GM04504 (cell line): Measurements from ENCODE around the gene NDUFAF8.

Source experiments
- DNase-seq: peaks from one replicate; pipeline ENCODE4 v3.0.0-alpha.2; 2012; ENCODE audit warnings: low read depth

NDUFAF8 gene

DNA sequence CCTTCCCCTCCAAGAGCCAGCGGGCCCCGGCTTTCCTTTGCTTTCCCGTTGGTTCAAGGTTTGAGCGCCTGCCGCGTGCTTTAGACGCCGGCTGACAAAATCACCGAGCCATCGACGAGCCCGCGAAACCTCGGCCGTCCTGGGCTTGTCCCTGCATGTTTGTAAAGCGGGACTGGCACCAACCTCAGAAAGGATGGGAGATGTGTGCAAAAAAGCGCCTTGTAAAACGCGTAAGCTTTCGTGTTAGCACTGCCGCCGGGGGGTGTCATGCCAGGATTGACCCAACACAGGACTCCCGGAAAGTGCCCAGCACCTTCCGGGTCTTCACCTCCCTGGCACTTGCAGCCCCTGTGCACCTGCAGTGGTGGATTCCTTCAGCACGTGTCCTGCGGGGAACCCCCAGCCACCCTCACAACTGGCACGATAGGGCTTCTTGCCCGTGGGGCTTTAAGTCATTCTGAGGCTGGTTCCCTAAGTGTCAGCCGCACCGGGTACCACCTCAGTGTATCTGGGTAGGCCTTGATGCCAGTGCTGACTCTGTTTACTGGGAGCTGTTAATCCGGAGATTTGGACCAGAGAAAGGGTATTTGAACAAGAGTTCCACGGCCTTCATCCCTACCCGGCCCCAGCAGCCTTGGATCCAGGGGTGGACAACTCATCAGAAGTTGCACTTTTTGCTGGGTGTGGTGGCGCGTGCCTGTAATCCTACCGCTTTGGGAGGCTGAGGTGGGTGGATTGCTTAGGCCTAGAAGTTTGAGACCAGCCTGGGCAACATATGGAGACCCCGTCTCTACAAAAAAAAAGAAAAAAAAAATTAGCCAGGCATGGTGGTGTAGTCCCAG is 817 bp downstream of the NDUFAF8 start:
- no peak for DNase-seq

DNA sequence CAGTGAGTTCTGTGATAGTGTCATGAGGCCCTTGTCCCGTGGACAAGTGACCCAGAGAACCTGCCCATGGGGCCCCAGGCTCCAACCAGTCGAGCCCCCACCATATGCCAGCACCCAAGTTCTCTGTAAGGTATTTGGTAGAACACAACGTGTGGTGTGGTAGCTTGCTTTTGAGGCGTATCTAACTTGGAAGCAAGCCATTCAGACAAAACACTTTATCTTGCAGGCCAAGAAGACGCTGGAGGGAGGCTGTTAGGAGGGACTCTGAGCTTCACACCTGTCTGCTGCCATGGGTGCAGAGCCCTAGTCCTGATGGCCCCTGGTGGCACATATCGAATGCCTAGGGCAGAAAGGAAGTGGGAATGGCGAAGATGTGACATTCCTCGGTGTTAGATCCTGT is 1.6 kb downstream of the NDUFAF8 start:
- no peak for DNase-seq

GRCh38 chr17:81241203-81241602 is 2.1 kb downstream of the NDUFAF8 start:
- DNase-seq: no peak

DNA sequence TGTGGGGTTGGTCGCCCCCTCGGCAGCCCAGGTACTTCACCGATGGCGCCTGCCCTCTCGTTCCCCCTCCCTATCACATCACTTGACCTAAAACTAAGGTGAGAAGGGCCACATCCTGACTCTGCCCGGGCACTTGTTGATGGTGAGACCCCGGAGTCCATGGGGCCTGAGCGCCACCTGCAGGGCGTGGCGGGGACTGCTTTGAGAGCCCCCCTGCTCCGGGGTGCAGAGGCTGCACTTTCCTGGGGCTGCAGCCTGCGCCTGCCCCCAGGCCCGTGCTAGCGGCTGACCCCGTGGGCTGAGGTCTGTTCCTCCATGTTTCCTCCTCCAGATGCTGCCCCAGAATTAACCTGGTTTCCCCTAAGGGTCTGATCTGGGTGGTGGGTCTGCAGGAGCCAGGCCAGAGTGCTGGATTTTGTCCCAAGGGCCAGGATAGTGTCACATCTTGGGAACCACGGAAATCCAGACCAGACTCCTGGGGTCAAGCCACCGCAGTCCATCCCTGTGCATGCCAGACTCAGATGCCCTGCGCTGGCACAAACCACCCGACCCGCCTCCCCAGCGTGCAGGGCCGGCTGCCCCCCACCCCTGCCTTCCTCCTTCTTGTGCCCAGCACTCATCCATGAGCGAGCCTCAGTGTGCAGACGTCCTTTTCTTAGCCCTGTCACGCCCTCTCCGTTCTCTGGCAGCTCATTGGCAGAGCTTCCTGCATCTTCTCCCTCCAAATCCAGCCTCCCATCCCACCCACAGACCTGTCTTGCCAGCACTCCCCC is 2.7 kb downstream of the NDUFAF8 start:
- DNase-seq: no peak

GRCh38 chr17:81242421-81243332 is 3.6 kb downstream of the NDUFAF8 start:
- DNase-seq: no peak

DNA sequence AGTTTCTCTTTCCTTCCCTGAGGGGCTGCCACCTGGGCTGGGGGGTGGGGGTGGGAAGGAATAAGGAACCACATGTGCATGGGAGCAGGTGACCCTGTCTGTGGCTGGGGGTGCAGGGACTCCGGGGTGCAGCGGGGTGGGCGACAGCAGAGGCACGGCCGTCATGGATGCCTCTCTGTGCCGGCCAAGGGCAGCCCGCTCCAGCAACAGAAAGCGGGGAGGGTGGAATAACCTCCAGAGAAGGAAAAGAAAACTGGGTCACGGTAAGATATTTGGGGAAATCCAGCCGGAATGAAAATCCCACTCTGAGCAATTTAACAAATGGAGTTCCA is 4.2 kb downstream of the NDUFAF8 start:
- no peak for DNase-seq

DNA sequence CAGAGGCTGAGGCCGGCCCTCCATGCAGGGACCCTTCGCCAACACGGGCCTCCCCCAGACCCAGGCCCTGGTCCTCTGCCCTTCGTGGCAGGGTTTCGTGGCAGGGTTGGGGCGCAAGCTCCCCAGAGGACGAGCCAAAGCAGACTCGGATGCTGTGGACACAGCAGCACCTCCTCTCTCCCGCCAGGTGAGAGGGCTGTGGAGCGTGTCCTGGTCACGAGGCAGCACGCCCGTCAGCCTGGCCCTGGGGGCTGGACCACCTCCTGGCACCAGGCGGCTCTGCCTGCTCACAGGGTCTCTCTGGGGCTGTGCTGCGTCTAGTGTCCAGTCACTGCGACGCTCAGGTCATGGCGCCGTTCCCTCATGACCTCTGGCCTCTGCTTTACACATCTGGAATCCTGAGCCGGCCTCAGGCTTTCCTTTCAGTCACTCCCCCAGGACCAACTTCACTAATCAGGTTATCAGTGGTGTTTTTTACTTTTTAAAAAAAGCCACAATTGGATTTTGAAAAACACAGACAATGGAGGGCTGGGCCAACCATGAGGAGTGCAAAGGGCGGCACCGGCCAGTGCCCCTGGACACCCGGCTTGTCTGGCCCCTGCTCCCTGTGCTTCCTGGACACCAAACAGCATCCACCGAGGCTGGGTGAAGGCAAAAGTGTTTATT is 5.4 kb downstream of the NDUFAF8 start:
- DNase-seq: no peak

DNA sequence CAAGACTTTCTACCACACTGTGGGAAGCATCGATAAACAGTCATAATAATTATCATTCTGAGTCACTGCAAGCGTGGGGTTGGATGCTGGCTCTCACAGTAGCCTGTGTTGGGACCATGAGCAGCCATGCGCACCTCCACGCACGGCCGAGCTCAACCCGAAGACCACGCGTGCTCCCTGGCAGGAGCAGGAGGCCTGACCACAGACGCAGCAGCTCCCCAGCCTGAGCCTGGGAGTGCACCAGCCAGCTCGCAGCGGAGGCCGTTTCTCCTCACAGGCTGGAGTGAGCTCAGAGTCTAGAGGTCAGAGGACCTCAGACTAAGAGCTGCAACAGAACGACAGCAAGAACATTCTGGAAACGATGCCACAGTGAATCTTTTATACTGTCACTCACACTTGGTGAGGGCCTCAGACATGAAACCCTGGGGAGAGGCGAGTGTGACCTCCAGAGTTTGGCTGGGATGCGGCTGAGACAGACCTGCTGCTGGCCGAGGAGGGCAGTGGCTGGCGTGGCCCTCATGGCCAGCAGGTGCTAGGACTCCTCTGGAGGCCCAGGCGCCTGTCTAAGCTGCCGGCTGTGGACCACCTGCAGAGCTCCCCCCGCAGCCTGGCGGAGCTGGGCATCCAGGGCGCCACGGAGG is 6.0 kb downstream of the NDUFAF8 start:
- DNase-seq: no peak

- DNase-seq: no peak
These were observed 6.7 kb downstream of the NDUFAF8 start for GRCh38 chr17:81245665-81246342.

DNA sequence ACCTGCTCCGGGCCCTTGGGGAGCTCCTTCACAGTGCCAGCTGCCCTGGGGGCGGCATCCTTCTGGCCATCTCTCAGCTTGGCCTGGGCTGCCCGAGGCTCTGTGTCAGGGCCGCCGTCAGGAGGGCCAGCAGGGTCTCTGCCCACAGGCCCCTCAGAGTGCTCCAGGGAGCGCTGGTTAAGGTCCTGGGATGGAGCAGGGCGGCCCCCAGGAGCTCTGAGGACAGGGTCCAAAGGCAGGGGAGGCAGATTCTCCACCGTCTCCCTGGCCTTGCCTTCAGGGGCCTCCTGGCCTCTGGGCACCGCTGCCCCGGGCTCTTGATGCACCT is 7.2 kb downstream of the NDUFAF8 start:
- no peak for DNase-seq

- no peak for DNase-seq
These were observed 7.7 kb downstream of the NDUFAF8 start for GRCh38 chr17:81246679-81247338.

GRCh38 chr17:81247339-81247990 is 8.3 kb downstream of the NDUFAF8 start:
- DNase-seq: no peak

DNA sequence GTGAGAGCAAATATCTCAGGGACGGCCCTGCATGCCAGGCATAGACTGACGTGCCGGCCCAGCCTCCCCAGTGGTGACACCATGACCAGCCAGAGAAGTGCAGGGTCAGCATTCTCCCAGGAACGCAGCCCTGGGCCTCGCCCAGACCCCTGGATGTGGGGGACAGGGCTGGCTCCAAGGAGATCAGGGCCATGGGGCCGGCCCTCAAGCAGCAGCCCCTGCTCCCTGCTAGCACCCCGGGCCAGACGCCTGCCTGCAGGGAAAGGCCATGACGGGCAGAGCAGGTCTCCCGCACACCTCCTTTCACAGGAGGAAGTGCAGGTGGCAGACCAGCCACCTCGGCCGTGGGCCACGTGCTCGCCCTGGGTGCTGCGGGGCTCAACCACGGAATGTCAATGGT is 9.5 kb downstream of the NDUFAF8 start:
- DNase-seq: no peak

DNA sequence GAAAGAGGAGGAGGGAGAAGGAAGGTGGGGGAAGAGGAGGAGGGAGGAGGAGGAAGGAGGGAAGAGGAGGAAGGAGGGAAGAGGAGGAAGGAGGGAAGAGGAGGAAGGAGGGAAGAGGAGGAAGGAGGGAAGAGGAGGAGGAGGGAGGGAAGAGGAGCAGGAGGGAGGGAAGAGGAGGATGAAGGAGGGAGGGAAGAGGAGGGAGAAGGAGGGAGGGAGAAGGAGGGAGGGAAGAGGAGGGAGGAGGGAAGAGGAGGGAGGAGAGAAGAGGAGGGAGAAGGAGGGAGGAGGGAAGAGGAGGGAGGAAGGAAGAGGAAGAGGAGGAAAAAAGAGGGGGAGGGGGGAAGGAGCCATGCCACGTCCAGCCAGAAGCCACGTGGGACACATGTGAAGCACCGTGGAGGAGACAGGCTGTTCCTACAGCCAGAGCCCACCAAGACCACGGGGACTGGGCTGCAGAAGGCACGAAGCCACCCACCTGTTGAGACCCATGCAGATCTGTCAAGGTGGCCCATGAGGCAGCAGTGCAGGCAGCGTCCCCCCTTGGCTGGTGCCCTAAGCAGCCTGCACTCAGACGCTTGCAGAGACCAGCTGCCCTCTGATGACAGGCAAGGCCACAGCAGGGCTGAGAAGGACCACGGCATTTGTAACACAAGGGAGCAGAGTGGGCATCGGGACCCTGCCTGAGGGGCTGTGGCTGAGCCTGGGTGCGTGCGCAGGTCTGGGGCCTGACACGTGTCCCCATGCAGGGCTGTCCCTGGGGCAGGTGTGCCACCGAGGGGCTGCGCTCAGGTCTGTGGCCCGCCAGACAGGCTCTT is 10.3 kb downstream of the NDUFAF8 start:
- DNase-seq: no peak

DNA sequence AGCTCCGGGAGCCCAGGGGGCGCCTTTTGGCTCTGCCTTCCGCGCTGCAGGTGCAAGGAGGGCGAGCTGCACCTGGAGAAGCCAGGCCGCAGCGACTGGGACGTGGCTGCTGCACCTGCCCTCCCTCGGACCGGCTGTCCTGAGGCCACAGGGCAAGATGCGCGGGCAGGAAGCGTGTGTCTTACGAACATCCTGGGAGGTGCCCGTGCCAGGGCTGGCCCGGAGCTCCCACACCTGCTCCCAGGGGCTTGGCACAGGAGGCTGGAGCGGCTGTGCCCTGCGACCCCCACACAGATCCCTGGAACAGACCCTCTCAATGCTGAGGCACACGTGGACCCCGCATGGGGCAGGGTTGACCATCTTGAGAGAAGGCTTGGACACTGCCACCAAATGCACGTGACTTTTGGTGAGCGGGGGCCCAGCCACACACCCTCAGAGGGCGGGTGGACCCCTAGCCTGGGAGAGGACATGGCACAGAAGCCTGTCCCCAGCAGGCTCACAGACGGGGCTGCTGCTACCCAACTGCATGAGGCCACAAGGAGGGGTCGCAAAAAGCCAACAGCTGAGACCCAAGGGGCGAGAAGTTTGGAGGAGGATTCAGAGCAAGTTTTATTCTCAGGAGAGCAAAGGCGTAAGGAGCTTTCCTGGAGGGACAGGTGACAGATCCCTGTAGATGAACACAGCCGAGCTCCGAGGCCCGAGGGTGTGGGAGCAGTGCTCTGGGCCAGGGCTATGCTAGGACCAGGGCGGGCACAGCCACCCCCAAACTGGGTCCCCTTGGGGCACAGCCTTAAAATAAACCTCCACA is 11.4 kb downstream of the NDUFAF8 start:
- no peak for DNase-seq

DNA sequence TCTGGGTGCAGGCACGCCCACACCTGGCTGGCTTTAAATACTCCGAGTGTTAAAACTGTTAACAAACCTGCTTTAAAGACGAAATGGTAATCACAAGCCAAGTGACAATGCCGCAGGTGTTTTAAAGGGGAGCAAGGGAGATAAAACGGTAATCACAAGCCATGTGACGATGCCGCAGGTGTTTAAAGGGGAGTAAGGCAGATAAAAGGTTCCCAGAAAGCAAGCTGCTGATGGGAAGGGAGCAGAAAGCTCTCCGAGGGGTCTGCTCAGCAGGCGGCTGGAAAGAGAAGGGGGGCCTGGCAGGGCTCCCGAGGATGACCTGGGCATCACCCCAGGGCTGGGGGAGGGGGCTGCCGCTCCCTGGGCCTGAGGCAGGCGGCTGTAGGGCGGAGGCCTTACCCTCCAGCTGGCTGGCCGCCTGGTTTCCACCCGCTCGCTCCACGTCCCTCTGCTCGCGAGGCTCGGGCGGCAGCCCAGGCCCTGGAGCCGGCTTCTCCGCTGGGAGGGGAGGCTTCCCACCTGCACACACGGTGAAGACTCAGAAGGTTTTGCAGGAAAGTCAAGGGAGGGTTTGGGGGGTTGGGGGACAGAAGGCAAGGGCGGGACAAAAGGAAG is 12.1 kb downstream of the NDUFAF8 start:
- DNase-seq: no peak

GRCh38 chr17:81251709-81252301 is 12.7 kb downstream of the NDUFAF8 start:
- no peak for DNase-seq
